ENCODE data around the gene PLXNC1.

PLXNC1 gene

DNA sequence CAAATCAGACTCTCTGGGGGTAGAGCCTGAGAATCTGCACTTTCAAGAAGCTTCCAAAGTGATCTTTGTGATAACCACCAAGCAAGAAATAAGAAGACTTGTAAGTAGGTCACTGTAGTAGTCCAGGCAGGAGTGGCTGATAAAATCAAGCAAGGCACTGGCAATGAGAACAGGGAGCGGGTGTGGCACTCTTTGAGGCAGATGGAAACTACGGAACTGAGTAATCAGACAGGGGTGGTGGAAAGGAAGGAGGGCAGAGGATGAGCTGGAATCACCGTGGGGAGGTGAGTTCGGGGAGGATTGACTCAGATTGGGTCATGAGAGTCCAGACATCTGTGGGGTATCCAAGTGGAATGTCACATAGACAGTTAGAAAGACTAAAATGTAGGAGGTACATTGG, 44.4 kb upstream of the PLXNC1 start:
- peaks cover 25% of the 10 kb centered on the region for H3K27me3 ChIP-seq (ENCODE audit: insufficient read depth, poor library complexity, severe bottlenecking)
- H3K4me3 ChIP-seq (replicated peaks; ENCODE audit: insufficient read depth, low read length) = no peak overlapping the region
- no peak for DNase-seq (ENCODE audit: low read depth in 1 of 2, low spot score in 1 of 2)
- no peak overlapping the region for H3K27ac ChIP-seq (replicated peaks)
- no peak for TF ChIP-seq GABPA (IDR thresholded peaks at IDR 0.05; ENCODE audit: low read depth)
- TF ChIP-seq, protein P1, sequence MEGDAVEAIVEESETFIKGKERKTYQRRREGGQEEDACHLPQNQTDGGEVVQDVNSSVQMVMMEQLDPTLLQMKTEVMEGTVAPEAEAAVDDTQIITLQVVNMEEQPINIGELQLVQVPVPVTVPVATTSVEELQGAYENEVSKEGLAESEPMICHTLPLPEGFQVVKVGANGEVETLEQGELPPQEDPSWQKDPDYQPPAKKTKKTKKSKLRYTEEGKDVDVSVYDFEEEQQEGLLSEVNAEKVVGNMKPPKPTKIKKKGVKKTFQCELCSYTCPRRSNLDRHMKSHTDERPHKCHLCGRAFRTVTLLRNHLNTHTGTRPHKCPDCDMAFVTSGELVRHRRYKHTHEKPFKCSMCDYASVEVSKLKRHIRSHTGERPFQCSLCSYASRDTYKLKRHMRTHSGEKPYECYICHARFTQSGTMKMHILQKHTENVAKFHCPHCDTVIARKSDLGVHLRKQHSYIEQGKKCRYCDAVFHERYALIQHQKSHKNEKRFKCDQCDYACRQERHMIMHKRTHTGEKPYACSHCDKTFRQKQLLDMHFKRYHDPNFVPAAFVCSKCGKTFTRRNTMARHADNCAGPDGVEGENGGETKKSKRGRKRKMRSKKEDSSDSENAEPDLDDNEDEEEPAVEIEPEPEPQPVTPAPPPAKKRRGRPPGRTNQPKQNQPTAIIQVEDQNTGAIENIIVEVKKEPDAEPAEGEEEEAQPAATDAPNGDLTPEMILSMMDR (IDR thresholded peaks at IDR 0.05; ENCODE audit: insufficient read depth, low read length) = no peak
- no peak for TF ChIP-seq SPI1 (IDR thresholded peaks at IDR 0.05; ENCODE audit: borderline replicate concordance, low read depth)
- no peak for TF ChIP-seq POLR2AphosphoS5 (IDR thresholded peaks at IDR 0.05; ENCODE audit: low read depth)
- TF ChIP-seq REST (IDR thresholded peaks at IDR 0.05; ENCODE audit: insufficient replicate concordance, low read depth) = no peak

DNA sequence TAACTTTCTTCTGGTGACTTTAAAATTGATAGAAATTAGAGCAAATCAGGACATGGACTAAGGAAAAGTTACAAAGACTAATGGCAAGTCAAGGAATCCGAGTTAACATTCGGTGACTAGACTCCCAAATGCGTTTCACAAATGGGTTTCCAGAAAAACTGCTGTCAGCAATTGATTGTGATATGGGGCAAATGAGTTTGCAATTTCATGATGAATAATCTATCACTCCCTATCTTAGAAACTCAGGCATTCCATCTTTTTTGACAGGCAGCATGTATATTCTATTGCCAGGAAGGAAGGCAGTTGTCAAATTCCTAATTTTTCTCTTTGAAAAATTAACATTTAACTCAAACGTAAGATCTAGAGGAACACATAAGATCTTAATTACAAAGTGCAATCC, 40.5 kb upstream of the PLXNC1 start:
- Histone ChIP-seq H3K27me3 (ENCODE audit: insufficient read depth, poor library complexity, severe bottlenecking) (no peaks in the 10 kb centered on the region), H3K27ac (replicated peaks) (no peak overlapping the region), H3K4me3 (replicated peaks; ENCODE audit: insufficient read depth, low read length) (no peak overlapping the region)
- no peak for TF ChIP-seq GABPA (IDR thresholded peaks at IDR 0.05; ENCODE audit: low read depth)
- no peak for TF ChIP-seq POLR2AphosphoS5 (IDR thresholded peaks at IDR 0.05; ENCODE audit: low read depth)
- TF ChIP-seq, protein P1 (IDR thresholded peaks at IDR 0.05; ENCODE audit: insufficient read depth, low read length) = no peak
- no peak for DNase-seq (ENCODE audit: low read depth in 1 of 2, low spot score in 1 of 2)

DNA sequence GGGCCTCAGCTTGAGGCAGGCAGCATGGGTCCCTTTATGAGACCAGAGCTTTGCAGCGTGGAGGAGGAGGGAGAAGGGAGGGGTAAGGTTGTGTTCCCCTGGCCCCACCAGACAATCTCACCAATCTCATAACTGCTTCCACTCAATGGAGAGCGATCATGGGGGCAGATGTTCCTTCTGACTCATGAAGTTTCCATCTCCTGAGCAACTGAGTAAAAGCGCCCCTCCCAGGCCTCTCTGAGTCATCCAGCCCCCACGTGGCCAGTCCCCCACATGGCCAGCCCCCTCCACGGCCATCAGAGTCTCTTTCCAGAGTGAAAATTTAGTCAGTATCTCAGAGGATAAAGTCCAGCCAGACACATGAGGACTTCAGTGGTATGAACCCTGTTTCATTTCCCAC, 39.2 kb upstream of the PLXNC1 start:
- Histone ChIP-seq H3K27me3 (ENCODE audit: insufficient read depth, poor library complexity, severe bottlenecking) (no peaks in the 10 kb centered on the region), H3K4me3 (replicated peaks; ENCODE audit: insufficient read depth, low read length) (no peak overlapping the region), H3K27ac (replicated peaks) (no peak overlapping the region)
- no peak for DNase-seq (ENCODE audit: low read depth in 1 of 2, low spot score in 1 of 2)
- TF ChIP-seq POLR2AphosphoS5 (IDR thresholded peaks at IDR 0.05; ENCODE audit: low read depth) (no peak), REST (IDR thresholded peaks at IDR 0.05; ENCODE audit: insufficient replicate concordance, low read depth) (no peak), SPI1 (IDR thresholded peaks at IDR 0.05; ENCODE audit: borderline replicate concordance, low read depth) (no peak), GABPA (IDR thresholded peaks at IDR 0.05; ENCODE audit: low read depth) (no peak)
- TF ChIP-seq, protein P1 (IDR thresholded peaks at IDR 0.05; ENCODE audit: insufficient read depth, low read length) = no peak

- Histone ChIP-seq H3K27me3 (ENCODE audit: insufficient read depth, poor library complexity, severe bottlenecking) (no peaks in the 10 kb centered on the region), H3K27ac (replicated peaks) (no peak overlapping the region), H3K4me3 (replicated peaks; ENCODE audit: insufficient read depth, low read length) (no peak overlapping the region)
- TF ChIP-seq SPI1 (IDR thresholded peaks at IDR 0.05; ENCODE audit: borderline replicate concordance, low read depth) (no peak), REST (IDR thresholded peaks at IDR 0.05; ENCODE audit: insufficient replicate concordance, low read depth) (no peak), POLR2AphosphoS5 (IDR thresholded peaks at IDR 0.05; ENCODE audit: low read depth) (no peak), GABPA (IDR thresholded peaks at IDR 0.05; ENCODE audit: low read depth) (no peak)
- TF ChIP-seq, protein P1 (IDR thresholded peaks at IDR 0.05; ENCODE audit: insufficient read depth, low read length) = no peak
- DNase-seq (ENCODE audit: low read depth in 1 of 2, low spot score in 1 of 2) = no peak
Observed at GRCh38 chr12:94110258-94110657, 38.1 kb upstream of the PLXNC1 start.

Measured in HL-60 (cell line).